NK-92 (cell line): ENCODE results near the gene SMPD1.

Experiments
- DNase-seq: peaks from one replicate; lab custom pipeline; 2025; ENCODE audit not compliant: unreplicated experiment; lab: John Stamatoyannopoulos, UW

The SMPD1 gene

GRCh38 chr11:6413791-6414201, 23.5 kb downstream of the SMPD1 start:
- DNase-seq = no peak

DNA sequence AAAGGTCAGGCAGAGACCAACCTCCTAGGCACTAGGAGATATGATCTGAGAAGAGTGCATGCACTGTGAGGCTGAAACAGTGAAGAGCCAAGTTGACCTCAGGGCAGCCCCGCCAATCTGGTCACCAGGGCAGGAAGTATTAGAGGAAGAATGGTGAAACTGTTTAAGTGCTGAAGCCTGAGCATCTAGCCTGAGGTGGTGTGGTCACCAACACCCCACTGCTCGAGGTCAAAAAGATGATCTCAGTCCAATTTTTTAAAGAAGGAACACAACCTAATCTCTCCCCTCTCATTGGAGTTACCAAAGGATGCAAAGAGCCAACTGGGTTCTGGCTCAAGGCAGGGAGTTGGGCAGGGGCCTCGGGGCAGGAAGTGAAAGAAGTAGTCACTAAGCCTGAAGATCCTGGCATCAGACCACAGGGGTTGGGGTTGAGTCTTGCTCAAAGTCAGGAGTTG, 24.6 kb downstream of the SMPD1 start:
- DNase-seq = no peak

DNA sequence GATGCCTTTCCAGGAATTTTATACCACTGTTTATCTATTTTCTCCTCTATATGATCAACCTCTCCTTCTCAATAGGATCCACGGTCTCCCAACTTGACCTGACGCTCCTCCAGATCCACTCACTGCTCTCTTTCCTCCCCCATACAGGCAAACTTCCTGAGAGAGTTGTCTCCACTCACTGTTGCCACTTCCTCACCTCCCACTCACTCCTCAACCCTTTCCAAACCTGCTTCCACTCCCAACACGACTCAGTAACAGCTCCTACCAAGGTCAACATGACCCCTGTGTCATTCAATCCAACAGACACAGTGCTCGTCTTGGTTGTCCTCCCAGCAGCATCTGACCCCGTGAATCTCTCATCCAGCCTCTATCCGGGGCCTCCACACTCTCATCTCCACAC, 25.5 kb downstream of the SMPD1 start:
- DNase-seq = no peak

DNA sequence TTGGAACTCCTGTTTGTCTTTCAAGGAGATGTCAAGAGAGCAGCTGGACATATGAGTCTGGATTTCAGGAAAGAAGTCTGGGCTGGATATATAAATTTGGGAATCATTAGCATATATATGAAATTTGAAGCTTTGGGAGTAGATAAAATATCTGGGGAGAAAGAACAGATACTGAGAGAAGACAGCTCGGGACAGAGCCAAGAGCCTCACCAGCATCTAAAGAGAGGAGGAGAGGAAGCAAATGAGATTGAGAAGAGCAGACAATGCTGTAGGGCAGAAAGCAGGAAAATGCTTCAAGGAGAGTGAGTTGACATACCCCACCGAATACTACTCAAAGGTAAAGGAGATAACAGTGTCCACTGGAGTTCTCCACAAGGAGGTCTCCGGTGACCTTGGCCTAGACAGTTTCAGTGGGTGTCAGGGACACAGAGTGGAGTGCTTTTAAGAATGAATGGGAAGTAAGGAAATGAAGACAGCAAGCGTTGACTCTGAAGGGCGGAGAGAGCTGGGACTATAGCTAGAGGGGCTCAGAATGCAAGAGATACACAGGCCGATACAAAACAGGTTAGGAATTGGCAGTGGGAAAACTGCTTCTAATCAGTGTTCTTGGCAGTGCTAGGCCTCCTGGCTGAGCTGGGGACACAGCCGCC, 27.8 kb downstream of the SMPD1 start:
- DNase-seq = no peak

GRCh38 chr11:6418557-6419008, 28.3 kb downstream of the SMPD1 start:
- no peak for DNase-seq

GRCh38 chr11:6419009-6419631, 28.8 kb downstream of the SMPD1 start, which contains the start of gene APBB1:
Gene APBB1 (minus strand): TSS chr11:6419094. CDS start chr11:6411347, 7,747 bp downstream.
- no peak for DNase-seq

- no peak for DNase-seq
Measured at GRCh38 chr11:6420677-6421076, 30.4 kb downstream of the SMPD1 start.

DNA sequence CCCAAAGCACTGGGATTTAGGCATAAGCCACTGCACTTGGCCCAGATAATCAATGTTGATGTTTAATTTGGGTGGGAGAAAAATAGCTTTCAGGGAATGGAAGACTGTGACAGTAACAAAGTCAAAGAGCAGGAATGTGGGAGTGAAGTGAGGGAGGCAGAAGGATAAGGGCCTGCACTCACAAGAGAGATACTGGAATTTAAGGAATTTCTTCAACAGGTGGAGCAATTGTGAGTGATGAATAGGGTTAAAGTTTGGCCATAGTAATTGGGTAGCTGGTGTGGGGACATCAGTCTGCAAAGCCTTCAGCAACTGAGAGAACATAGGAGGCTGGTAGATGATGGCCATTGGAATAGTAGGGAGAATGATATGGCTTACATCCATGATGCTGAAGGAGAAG, 37.2 kb downstream of the SMPD1 start:
- no peak for DNase-seq

DNA sequence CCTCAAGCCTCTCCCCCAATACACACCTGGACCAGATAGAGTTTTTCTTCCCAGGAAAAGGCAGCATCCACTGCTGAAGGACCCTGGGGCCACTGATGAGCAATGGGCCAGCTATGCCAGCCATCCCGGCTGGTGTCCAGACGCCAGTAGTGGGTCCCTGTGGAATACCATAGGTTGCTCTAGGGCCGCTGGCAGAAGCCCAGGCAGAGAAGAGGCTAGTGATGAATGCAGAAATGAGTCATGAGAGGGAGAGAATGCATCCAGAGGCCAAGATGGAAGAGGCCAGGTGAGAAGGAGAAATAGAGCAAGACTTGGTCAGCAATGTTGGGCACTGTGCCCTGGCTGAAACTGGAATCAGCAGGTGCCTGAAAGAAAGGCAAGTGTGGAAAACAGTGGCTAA, 41.6 kb downstream of the SMPD1 start:
- DNase-seq = no peak

DNA sequence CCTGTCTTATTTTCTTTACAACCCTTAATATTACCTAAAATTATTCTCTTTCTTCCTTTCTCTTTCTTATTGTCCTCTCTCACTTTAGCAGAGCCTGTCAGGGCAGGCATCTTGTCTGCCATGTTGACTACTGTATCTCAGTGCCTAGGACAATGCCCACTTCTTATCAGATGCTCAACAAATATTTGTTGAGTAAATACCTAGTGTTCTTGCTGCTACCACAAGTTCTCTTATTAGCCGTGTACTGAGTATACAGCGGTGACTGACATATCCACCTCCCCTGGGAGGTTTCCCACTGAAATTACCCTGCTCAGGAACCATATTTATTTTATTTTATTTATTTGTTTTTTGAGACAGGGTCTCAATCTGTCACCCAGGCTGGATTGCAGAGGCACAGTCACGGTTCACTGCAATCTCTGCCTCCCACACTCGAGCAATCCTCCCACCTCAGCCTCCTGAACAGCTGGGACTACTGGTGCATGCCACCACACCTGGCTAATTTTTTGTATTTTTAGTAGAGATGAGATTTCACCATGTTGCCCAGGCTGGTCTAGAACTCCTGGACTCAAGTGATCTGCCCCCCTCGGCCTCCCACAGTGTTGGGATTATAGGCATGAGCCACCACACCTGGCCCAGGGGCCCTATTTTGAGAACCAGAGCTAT, 43.9 kb downstream of the SMPD1 start:
- DNase-seq = no peak

DNA sequence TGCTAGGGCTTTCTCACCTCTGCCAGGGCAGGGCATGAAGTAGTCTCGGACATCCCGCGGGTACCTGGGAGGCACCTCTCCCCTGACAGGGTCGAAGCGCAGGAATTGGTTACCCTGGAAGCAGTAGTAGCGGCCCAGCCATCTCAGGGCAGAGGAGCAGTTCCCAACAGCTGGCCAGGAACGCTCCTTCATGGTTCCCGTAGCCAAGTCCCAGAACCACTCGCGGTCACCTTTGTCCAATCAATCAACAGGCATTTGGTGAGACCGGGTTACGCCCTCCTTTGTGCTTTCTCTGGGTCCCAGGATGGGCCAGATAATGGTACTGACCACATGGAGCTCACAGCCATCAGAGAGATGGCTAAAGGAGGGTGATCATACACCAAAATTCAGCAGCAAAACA, 47.1 kb downstream of the SMPD1 start:
- no peak for DNase-seq

DNA sequence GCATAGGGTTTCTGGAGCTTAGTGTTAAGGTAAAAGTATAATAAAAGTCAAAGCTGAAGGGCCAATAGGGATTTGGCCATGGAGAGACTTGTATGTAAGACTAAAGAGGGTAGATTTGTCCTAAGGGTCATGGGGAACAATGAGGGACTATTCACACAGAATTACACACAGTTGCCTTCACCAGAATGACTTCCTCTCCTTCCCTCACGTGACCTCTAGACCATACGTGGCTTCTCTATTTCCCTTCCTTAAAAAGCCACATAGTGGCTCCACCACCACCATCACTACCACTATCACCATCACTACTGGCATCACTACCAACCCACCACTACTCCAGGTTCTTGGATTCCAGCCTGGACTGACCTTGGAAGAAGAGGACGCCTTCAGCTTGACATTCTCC, 47.7 kb downstream of the SMPD1 start:
- DNase-seq = no peak

GRCh38 chr11:6438979-6439571, 48.8 kb downstream of the SMPD1 start:
- DNase-seq = no peak

DNA sequence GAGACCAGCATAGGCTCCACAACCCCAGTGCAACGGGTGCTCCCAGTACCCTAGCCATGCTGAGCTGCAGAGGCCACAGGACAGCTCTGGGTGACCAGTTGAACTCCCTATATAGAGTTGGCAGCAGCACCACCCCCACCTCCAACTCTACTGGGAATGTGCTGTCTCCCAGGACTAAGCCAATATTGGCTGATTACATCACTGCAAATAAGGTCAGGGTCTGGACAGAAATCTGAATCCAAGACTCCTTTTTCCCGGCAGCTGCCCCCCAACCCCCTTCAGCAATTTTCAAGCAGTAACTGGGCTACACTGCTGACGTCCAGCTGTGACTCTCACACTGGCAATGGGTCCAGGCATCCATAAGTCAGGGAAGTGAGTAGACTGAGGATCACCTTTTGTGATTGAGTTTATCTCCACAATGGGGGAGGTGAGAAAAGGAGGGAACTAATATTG, 50.7 kb downstream of the SMPD1 start, which contains the start of gene HPX:
TSS of gene HPX (minus strand) at position 82 of the 453 bp plus-strand sequence. CDS start at position 58, 24 bp downstream.
- no peak for DNase-seq

DNA sequence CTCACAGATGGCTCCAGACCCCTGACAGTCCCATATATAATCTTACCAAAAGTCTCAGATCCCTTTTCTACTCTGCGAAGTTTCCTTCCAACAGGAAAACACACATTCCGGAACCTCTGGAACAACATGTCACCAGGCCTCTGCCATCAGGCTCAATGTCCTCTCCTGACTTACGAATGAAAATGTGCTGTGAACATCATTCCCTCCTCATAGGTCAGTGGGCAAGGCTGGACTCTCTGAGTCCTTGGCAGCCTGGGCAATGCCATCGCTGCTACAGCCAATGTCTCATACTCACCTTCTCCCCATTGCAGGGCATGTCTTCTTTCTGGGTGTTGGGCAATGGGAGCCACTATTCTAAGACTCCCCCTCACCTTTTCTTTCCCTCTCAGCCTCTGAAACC, 52.2 kb downstream of the SMPD1 start:
- no peak for DNase-seq

DNA sequence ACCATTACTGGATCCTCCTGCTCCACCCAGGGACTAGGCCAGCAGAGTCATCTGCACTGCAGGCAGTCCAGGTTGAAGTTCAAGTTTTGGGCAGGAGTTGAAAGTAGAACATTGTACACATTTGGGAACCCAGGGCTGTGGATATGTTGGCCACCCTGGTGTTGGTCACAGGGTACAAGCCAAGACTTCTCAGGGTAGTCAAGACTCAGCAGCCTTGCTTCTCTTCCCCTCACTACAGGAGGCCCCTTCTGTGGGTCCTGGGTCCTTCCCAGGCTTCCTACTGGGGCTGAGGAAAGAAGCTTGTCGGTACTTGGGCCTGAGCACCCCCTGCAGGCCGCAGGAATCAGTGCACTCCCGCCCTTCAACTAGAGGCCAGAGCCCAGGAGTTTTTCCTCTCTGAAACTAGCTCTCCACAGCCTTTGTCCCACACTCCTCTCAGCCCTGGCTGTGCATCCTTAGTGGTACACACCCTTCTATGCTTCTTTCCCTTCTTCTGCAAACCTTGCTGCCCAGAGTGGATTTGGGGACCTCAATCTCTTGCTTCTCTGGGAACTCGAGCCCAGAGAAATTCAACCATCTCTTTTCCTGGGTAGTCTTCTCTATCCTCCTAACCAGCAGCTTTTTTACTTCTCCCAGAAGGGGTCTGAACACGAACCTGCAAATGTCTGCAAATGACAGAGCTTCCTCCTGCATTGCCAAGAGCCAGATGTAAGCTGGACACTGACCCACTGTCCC, 53.2 kb downstream of the SMPD1 start:
- DNase-seq = no peak
